Thyroid gland (tissue), 4 donors: ENCODE data around the gene USP24. TPM values are rescaled to one million over a fixed set of nuclear protein-coding genes. Genes with fewer than 3 reads are reported as not detected.

Source experiments
- DNase-seq, 2 donors: peaks; one replicate each; pipeline ENCODE4 v3.0.0-alpha.2; 2019
- H3K27ac ChIP-seq, 3 donors: fragments of 200-600 bp; sonication (generic); 1 replicate in 2 of 3; 2 replicates in 1 of 3; pipeline ENCODE4 v1.5.1; 2016 to 2019; ENCODE audit warnings: mild to moderate bottlenecking in 1 of 3, moderate library complexity in 1 of 3
- H3K27me3 ChIP-seq: fragments of 200-600 bp; sonication (generic); one replicate; pipeline ENCODE4 v1.5.1; 2019
- H3K36me3 ChIP-seq, 2 donors: fragments of 200-600 bp; sonication (generic); one replicate each; pipeline ENCODE4 v1.5.1; 2016 to 2019
- H3K4me1 ChIP-seq, 2 donors: fragments of 200-600 bp; sonication (generic); one replicate each; pipeline ENCODE4 v1.5.1; 2017 to 2019
- H3K4me3 ChIP-seq, 3 donors: fragments of 200-600 bp; sonication (generic); replicated peaks in 1 of 3; 1 replicate in 2 of 3; 2 replicates in 1 of 3; pipeline ENCODE4 v1.5.1; 2016; ENCODE audit warnings: mild to moderate bottlenecking in 1 of 3
- H3K9me3 ChIP-seq: fragments of 200-600 bp; sonication (generic); one replicate; pipeline ENCODE4 v1.5.1; 2017
- CTCF ChIP-seq, 6 experiments: fragments of 200-600 bp in 3 of 6; fragments of 450-650 bp in 3 of 6; sonication (generic) in 3 of 6; IDR thresholded peaks; one replicate each; pipeline ENCODE4 v1.5.1; 2016 to 2019; ENCODE audit warnings: antibody characterized with exemption in 6 of 6, mild to moderate bottlenecking in 2 of 6, inconsistent platforms in 1 of 6, moderate library complexity in 1 of 6
- POLR2A ChIP-seq, 2 donors: fragments of 450-650 bp; IDR thresholded peaks; one replicate each; pipeline ENCODE4 v1.6.1; 2017; ENCODE audit warnings: antibody characterized with exemption in 2 of 2, mild to moderate bottlenecking in 2 of 2, moderate library complexity in 1 of 2
- WGBS, 2 donors: methylation state at CpG; one replicate each; pipeline ENCODE4 v1.1.5; 2017; 5-methylcytosine and 5-hydroxymethylcytosine counted together
- intact Hi-C: fragments of 100-400 bp; cut with DNase I; formaldehyde crosslinking; loops from one replicate; pipeline ENCODE4 v1.15.1; 2023
- total RNA-seq, 4 donors: library from RNA; depleted of rRNA; stranded (reverse); fragments of >200 nt; gene quantifications; one replicate each; pipeline ENCODE4 v1.2.3, GENCODE V29; 2016

USP24 gene
- total RNA-seq, 4 donors from 2014 or later: 38.5 to 74.6 (median 43.4) TPM

- H3K4me3 ChIP-seq: no peak overlapping the region
- 86 to 89% methylated on average over 2 of the region's 2 CpGs for WGBS, 2 donors
- intact Hi-C loops: loop anchor here (5.0 kb wide), 1 partner anchor 137 kb away; no protein-coding TSS in a partner anchor
- no peaks in the 10 kb centered on the region for H3K4me1 ChIP-seq
- H3K36me3 ChIP-seq: peaks cover 40% of the 10 kb centered on the region in 2 donors
- no peak for DNase-seq
- TF ChIP-seq POLR2A (IDR thresholded peaks at IDR 0.05): no peak
- TF ChIP-seq CTCF (IDR thresholded peaks at IDR 0.05): no peak
- no peak overlapping the region for H3K27ac ChIP-seq
- H3K27me3 ChIP-seq: no peaks in the 10 kb centered on the region
- no peaks in the 10 kb centered on the region for H3K9me3 ChIP-seq
Observed at GRCh38 chr1:55140137-55140536, 75.0 kb downstream of the USP24 start.

DNA sequence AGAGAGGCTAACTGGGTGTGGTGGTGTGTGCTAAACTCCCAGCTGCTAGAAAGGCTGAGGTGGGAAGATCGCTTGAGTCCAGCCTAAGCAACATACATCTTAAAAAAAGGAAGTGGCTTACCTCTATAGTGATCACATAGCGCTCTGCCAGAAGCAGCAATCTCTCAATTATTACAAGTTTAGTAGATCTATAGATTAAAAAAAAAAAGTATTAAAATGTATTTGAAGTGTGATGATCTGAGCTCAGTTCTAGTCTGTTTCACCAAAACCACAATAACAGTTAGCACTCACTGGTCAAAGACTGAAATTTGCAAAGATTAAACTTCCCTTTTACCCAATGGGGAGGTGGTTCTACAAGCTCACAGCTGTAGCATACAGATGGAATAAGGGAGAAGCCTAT, 76.3 kb downstream of the USP24 start:
- peaks cover 41 to 47% of the 10 kb centered on the region in 2 donors for H3K36me3 ChIP-seq
- no peak overlapping the region for H3K4me3 ChIP-seq
- H3K27me3 ChIP-seq: no peaks in the 10 kb centered on the region
- no peaks in the 10 kb centered on the region for H3K9me3 ChIP-seq
- TF ChIP-seq CTCF (IDR thresholded peaks at IDR 0.05) (no peak), POLR2A (IDR thresholded peaks at IDR 0.05) (no peak)
- no peak overlapping the region for H3K27ac ChIP-seq
- no peaks in the 10 kb centered on the region for H3K4me1 ChIP-seq
- DNase-seq: no peak
- WGBS, 2 donors: 85 to 89% methylated on average over 2 of the region's 2 CpGs
- intact Hi-C loops: no loop called here

GRCh38 chr1:55134152-55134808, 80.9 kb downstream of the USP24 start:
- Histone ChIP-seq H3K36me3 (peaks cover 63 to 77% of the 10 kb centered on the region in 2 donors), H3K4me3 (no peak overlapping the region), H3K4me1 (no peaks in the 10 kb centered on the region), H3K9me3 (no peaks in the 10 kb centered on the region), H3K27me3 (no peaks in the 10 kb centered on the region), H3K27ac (no peak overlapping the region)
- TF ChIP-seq POLR2A (IDR thresholded peaks at IDR 0.05): no peak
- no peak for TF ChIP-seq CTCF (IDR thresholded peaks at IDR 0.05)
- no peak for DNase-seq
- intact Hi-C loops: no loop called here
- WGBS, 2 donors: 90 to 92% methylated on average over 7 of the region's 7 CpGs

DNA sequence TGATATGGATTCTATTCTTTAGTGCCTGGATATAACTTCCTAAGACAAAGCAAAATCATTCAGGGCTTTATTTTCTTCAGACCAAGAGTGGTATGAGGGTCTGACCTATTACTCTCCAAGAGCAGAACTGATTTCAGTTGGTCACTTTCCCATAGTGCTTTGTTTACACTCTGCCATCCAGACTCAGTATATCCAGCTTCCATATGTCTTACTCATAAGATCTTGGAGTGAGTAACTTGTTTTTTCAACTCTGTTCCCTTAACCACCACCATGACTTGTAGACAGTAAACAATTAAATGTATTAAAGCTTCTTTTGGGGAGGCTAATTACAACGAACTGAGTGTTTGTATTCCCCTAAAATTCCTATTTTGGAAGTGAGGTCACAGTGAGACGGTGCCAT, 83.4 kb downstream of the USP24 start:
- Histone ChIP-seq H3K9me3 (no peaks in the 10 kb centered on the region), H3K27ac (no peak overlapping the region), H3K4me3 (no peak overlapping the region), H3K4me1 (no peaks in the 10 kb centered on the region), H3K36me3 (peaks cover 50 to 65% of the 10 kb centered on the region in 2 donors), H3K27me3 (no peaks in the 10 kb centered on the region)
- 86 to 94% methylated on average over 2 of the region's 2 CpGs for WGBS, 2 donors
- intact Hi-C loops: no loop called here
- no peak for TF ChIP-seq POLR2A (IDR thresholded peaks at IDR 0.05)
- TF ChIP-seq CTCF (IDR thresholded peaks at IDR 0.05): no peak
- no peak for DNase-seq

- Histone ChIP-seq H3K4me1 (no peaks in the 10 kb centered on the region), H3K9me3 (no peaks in the 10 kb centered on the region), H3K27me3 (no peaks in the 10 kb centered on the region), H3K27ac (no peak overlapping the region), H3K36me3 (peaks cover 44 to 63% of the 10 kb centered on the region in 2 donors), H3K4me3 (no peak overlapping the region)
- TF ChIP-seq POLR2A (IDR thresholded peaks at IDR 0.05): no peak
- TF ChIP-seq CTCF (IDR thresholded peaks at IDR 0.05): no peak
- WGBS, 2 donors: 92 to 93% methylated on average over 2 of the region's 2 CpGs
- intact Hi-C loops: no loop called here
- DNase-seq: no peak
Observed at GRCh38 chr1:55131218-55131617, 83.9 kb downstream of the USP24 start.
